ENCODE measurements around the gene IGSF5. TPM values are rescaled to one million over a fixed set of nuclear protein-coding genes. Genes with fewer than 3 reads are reported as not detected.

Gene IGSF5
- total RNA-seq, 1 experiment from 2014 or later: 0.33 TPM

- Mint-ChIP-seq H3K27ac (ENCODE audit: unreplicated experiment) (no peak overlapping the region), H3K9me3 (ENCODE audit: low read depth, unreplicated experiment) (no peaks in the 10 kb centered on the region), H3K4me1 (ENCODE audit: low read depth, unreplicated experiment) (peaks cover 13% of the 10 kb centered on the region), H3K27me3 (ENCODE audit: unreplicated experiment) (no peaks in the 10 kb centered on the region), H3K36me3 (ENCODE audit: insufficient read depth, unreplicated experiment) (no peaks in the 10 kb centered on the region), H3K4me3 (ENCODE audit: low read depth, unreplicated experiment) (no peak overlapping the region)
- peak; percentile 6 for DNase-seq
- CTCF ChIA-PET: no interaction called here
- no peak for TF ChIP-seq CTCF (IDR thresholded peaks at IDR 0.05; ENCODE audit: unreplicated experiment)
- BruUV-seq (replicated peaks): no TSS peak
- intact Hi-C loops (cut with micrococcal nuclease; ENCODE audit: unreplicated experiment): no loop called here
These were observed 32.0 kb upstream of the IGSF5 start for GRCh38 chr21:39712976-39713375.

- no peaks in the 10 kb centered on the region for H3K9me3 Mint-ChIP-seq (ENCODE audit: low read depth, unreplicated experiment)
These were observed 31.1 kb upstream of the IGSF5 start for GRCh38 chr21:39713905-39714304.

GRCh38 chr21:39714331-39714730 lies 30.7 kb upstream of the IGSF5 start:
- BruUV-seq (replicated peaks): no TSS peak
- DNase-seq: no peak
- Mint-ChIP-seq H3K4me1 (ENCODE audit: low read depth, unreplicated experiment) (peaks cover 13% of the 10 kb centered on the region), H3K27ac (ENCODE audit: unreplicated experiment) (no peak overlapping the region), H3K4me3 (ENCODE audit: low read depth, unreplicated experiment) (no peak overlapping the region), H3K9me3 (ENCODE audit: low read depth, unreplicated experiment) (no peaks in the 10 kb centered on the region), H3K27me3 (ENCODE audit: unreplicated experiment) (no peaks in the 10 kb centered on the region), H3K36me3 (ENCODE audit: insufficient read depth, unreplicated experiment) (no peaks in the 10 kb centered on the region)
- no peak for TF ChIP-seq CTCF (IDR thresholded peaks at IDR 0.05; ENCODE audit: unreplicated experiment)
- CTCF ChIA-PET: no interaction called here
- intact Hi-C loops (cut with micrococcal nuclease; ENCODE audit: unreplicated experiment): loop anchor here (2.0 kb wide), 1 partner anchor 84 kb away; no protein-coding TSS in a partner anchor

More at GRCh38 chr21:39713905-39714304, 31.1 kb upstream of the IGSF5 start:
- intact Hi-C loops (cut with micrococcal nuclease; ENCODE audit: unreplicated experiment): loop anchor here (2.0 kb wide), 1 partner anchor 83 kb away; no protein-coding TSS in a partner anchor
- CTCF ChIA-PET: no interaction called here
- Mint-ChIP-seq H3K36me3 (ENCODE audit: insufficient read depth, unreplicated experiment) (no peaks in the 10 kb centered on the region), H3K4me3 (ENCODE audit: low read depth, unreplicated experiment) (no peak overlapping the region), H3K4me1 (ENCODE audit: low read depth, unreplicated experiment) (peaks cover 13% of the 10 kb centered on the region), H3K27ac (ENCODE audit: unreplicated experiment) (no peak overlapping the region), H3K27me3 (ENCODE audit: unreplicated experiment) (no peaks in the 10 kb centered on the region)
- no peak for DNase-seq
- TF ChIP-seq CTCF (IDR thresholded peaks at IDR 0.05; ENCODE audit: unreplicated experiment): no peak
- no TSS peak for BruUV-seq (replicated peaks)

GRCh38 chr21:39715804-39716397 lies 29.1 kb upstream of the IGSF5 start:
- H3K4me3 Mint-ChIP-seq (ENCODE audit: low read depth, unreplicated experiment): no peak overlapping the region
- CTCF ChIA-PET: interaction anchor here (1.5 kb wide), 1 partner anchor 197 kb away, joined by 7 read pairs; no protein-coding TSS in a partner anchor
- peak; percentile 51 for TF ChIP-seq CTCF (IDR thresholded peaks at IDR 0.05; ENCODE audit: unreplicated experiment)
- H3K9me3 Mint-ChIP-seq (ENCODE audit: low read depth, unreplicated experiment): no peaks in the 10 kb centered on the region
- BruUV-seq (replicated peaks): no TSS peak
- no peaks in the 10 kb centered on the region for H3K27me3 Mint-ChIP-seq (ENCODE audit: unreplicated experiment)
- H3K27ac Mint-ChIP-seq (ENCODE audit: unreplicated experiment): no peak overlapping the region
- peak; percentile 60 for DNase-seq
- intact Hi-C loops (cut with micrococcal nuclease; ENCODE audit: unreplicated experiment): loop anchor here (1.0 to 2.0 kb wide), 2 partner anchors 85 to 198 kb away; no protein-coding TSS in a partner anchor
- peaks cover 13% of the 10 kb centered on the region for H3K4me1 Mint-ChIP-seq (ENCODE audit: low read depth, unreplicated experiment)
- H3K36me3 Mint-ChIP-seq (ENCODE audit: insufficient read depth, unreplicated experiment): no peaks in the 10 kb centered on the region

All from Calu3 (cell line).